Colonic mucosa (tissue), 4 donors: ENCODE results near the gene PINK1. TPM values are rescaled to one million over a fixed set of nuclear protein-coding genes. Genes with fewer than 3 reads are reported as not detected.

Source experiments
- DNase-seq: peaks from one replicate; pipeline ENCODE4 v3.0.0-alpha.2; 2020
- H3K27ac ChIP-seq: fragments of 200-600 bp; one replicate; pipeline ENCODE4 v1.8.0; 2021
- H3K27me3 ChIP-seq: fragments of 200-600 bp; one replicate; pipeline ENCODE4 v1.8.0; 2021
- H3K36me3 ChIP-seq: fragments of 200-600 bp; one replicate; pipeline ENCODE4 v1.8.0; 2021
- H3K4me1 ChIP-seq: fragments of 200-600 bp; one replicate; pipeline ENCODE4 v1.8.0; 2021; ENCODE audit warnings: mild to moderate bottlenecking
- H3K4me3 ChIP-seq: fragments of 200-600 bp; one replicate; pipeline ENCODE4 v1.8.0; 2021
- H3K9ac ChIP-seq, 2 donors: one replicate each; pipeline ENCODE4 v1.7.0; 2013; ENCODE audit warnings: control low read depth in 2 of 2, low read depth in 2 of 2, low read length in 2 of 2
- H3K9me3 ChIP-seq: fragments of 200-600 bp; one replicate; pipeline ENCODE4 v1.8.0; 2021
- intact Hi-C: fragments of 100-400 bp; cut with DNase I; formaldehyde crosslinking; loops from one replicate; pipeline ENCODE4 v1.14.1; 2022
- total RNA-seq, 2 donors: library from RNA; stranded (reverse); fragmentation: NEBNext Ultra II Directional in 1 of 2; extraction: Animal tissue kit (Norgen Biotek cat#: 25700) in 1 of 2; gene quantifications; one replicate each; pipeline ENCODE4 v1.2.1, GENCODE V29; 2021
- TF ChIP-seq, protein P1 (sequence below): fragments of 200-600 bp; IDR thresholded peaks from one replicate; pipeline ENCODE4 v1.8.0; 2022; ENCODE audit warnings: antibody characterized with exemption, mild to moderate bottlenecking
- donor health status: healthy.
- donor health status: DM: no; HTN: no; CAD: no.
- donor health status: DM: no; HTN: no; CAD: no.

Gene PINK1
- total RNA-seq, 2 donors from 2014 or later: 49.7 to 119 TPM

- no peak overlapping the region for H3K27ac ChIP-seq
- TF ChIP-seq, protein P1, sequence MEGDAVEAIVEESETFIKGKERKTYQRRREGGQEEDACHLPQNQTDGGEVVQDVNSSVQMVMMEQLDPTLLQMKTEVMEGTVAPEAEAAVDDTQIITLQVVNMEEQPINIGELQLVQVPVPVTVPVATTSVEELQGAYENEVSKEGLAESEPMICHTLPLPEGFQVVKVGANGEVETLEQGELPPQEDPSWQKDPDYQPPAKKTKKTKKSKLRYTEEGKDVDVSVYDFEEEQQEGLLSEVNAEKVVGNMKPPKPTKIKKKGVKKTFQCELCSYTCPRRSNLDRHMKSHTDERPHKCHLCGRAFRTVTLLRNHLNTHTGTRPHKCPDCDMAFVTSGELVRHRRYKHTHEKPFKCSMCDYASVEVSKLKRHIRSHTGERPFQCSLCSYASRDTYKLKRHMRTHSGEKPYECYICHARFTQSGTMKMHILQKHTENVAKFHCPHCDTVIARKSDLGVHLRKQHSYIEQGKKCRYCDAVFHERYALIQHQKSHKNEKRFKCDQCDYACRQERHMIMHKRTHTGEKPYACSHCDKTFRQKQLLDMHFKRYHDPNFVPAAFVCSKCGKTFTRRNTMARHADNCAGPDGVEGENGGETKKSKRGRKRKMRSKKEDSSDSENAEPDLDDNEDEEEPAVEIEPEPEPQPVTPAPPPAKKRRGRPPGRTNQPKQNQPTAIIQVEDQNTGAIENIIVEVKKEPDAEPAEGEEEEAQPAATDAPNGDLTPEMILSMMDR: no peak
Measured at GRCh38 chr1:20630729-20631128, 2.5 kb upstream of the PINK1 start.

GRCh38 chr1:20632386-20632785 is 872 bp upstream of the PINK1 start:
- Histone ChIP-seq H3K9me3 (no peaks in the 10 kb centered on the region), H3K27me3 (no peaks in the 10 kb centered on the region), H3K9ac (no peak overlapping the region), H3K4me3 (no peak overlapping the region), H3K27ac (no peak overlapping the region), H3K36me3 (no peaks in the 10 kb centered on the region), H3K4me1 (no peaks in the 10 kb centered on the region)
- intact Hi-C loops: no loop called here
- TF ChIP-seq, protein P1: no peak
- DNase-seq: no peak

More at GRCh38 chr1:20630729-20631128, 2.5 kb upstream of the PINK1 start:
- Histone ChIP-seq H3K9ac (no peak overlapping the region), H3K27me3 (no peaks in the 10 kb centered on the region), H3K36me3 (no peaks in the 10 kb centered on the region), H3K9me3 (no peaks in the 10 kb centered on the region), H3K4me3 (no peak overlapping the region), H3K4me1 (no peaks in the 10 kb centered on the region)
- intact Hi-C loops: no loop called here
- no peak for DNase-seq

DNA sequence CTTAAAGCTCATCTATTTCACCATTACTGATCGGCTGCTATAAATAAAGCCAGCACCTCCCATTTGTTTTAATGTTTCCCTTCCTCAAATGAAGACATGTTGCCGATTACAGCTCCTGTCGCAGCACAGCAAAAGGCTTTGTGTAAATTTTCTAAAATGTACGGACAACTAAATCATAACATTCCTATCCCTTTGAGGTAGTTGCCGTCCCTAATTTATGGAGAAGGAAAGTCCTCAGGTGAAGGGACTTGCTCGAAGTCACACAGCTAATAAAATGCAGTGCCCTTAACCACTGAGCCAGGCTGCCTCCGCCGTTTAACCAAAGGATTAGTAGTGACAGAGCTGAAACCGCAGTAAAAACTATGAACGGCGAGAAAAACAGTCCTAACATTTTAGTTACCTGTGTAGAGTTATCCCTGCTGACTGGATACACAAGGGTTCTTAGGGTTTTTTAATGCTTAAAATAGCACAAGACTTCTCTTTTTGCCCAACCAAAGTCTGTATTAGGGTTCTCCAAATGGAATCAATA is 871 bp downstream of the PINK1 start:
- H3K27ac ChIP-seq: peak overlapping the region; percentile 95
- peak overlapping the region; percentile 80 to 92 for H3K9ac ChIP-seq
- TF ChIP-seq, protein P1: no peak
- peaks cover 4% of the 10 kb centered on the region for H3K36me3 ChIP-seq
- DNase-seq: no peak
- no peaks in the 10 kb centered on the region for H3K4me1 ChIP-seq
- no peaks in the 10 kb centered on the region for H3K9me3 ChIP-seq
- H3K4me3 ChIP-seq: peak overlapping the region; percentile 97
- intact Hi-C loops: no loop called here
- no peaks in the 10 kb centered on the region for H3K27me3 ChIP-seq

DNA sequence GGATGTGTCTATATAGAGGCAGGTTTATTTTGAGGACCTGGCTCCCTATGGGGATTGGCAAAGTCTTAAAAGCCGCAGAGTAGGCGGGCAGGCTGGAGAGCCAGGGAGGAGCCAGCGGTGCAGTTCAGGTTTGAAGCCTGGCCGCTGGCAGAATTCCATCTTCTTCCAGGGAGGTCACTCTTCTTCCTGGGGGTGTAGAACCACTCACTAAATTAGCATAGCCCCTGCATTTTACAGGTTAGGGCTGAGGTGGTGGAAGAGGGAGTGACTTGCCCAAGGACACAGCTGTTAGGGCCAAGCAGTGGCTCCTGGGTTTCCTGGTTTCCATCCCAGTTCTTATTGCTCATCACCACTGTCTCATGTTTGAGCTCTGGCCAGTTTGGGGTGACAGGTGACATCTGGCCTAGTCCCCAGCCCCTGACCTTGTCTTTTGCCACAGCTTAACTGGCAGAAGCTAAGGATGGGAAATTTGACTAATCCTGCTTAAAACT is 1.4 kb downstream of the PINK1 start:
- H3K9ac ChIP-seq: peak overlapping the region; percentile 80 to 92

DNA sequence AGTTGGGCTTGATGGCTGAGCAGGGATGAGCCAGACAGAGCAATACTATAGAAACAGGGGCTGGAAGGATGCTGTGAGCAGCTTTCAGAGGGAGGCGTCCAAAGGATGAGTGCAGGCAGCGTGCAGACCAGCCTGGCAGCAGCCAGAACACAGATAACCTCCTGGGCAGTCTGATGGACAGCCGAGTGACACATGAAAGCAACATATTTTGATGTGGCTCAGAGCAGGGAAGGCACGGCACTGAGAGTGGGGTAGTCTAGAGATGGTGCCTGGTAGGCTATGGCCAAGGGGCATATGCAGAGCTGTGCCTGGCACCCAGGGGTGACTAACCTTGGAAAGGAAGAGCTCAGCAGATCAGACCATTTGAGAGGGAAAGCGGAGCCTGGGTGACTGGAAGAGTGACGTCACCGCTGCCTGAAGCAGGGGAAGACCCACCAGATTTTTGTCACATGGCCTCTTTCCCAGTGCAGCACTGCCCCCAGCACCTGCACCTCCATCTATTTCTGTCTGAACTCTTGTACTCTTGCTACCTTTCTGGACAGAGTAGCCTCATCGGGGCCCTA is 3.6 kb downstream of the PINK1 start:
- intact Hi-C loops: no loop called here
- H3K9me3 ChIP-seq: no peaks in the 10 kb centered on the region
- H3K27me3 ChIP-seq: no peaks in the 10 kb centered on the region
- no peaks in the 10 kb centered on the region for H3K4me1 ChIP-seq
- no peak overlapping the region for H3K9ac ChIP-seq
- DNase-seq: no peak
- TF ChIP-seq, protein P1: no peak
- H3K4me3 ChIP-seq: no peak overlapping the region
- peaks cover 20% of the 10 kb centered on the region for H3K36me3 ChIP-seq
- H3K27ac ChIP-seq: no peak overlapping the region

More for the DNA sequence above, 1.4 kb downstream of the PINK1 start:
- H3K27ac ChIP-seq: peak overlapping the region; percentile 95
- intact Hi-C loops: no loop called here
- TF ChIP-seq, protein P1: no peak
- H3K27me3 ChIP-seq: no peaks in the 10 kb centered on the region
- H3K4me1 ChIP-seq: no peaks in the 10 kb centered on the region
- H3K4me3 ChIP-seq: peak overlapping the region; percentile 97
- H3K9me3 ChIP-seq: no peaks in the 10 kb centered on the region
- H3K36me3 ChIP-seq: peaks cover 4% of the 10 kb centered on the region
- DNase-seq: peak; percentile 66
